Measurements from ENCODE around the gene RBM39.
"Not testable (repeated sequence)": the region's sequence is repeated elsewhere in the genome, so short reads cannot be mapped to it uniquely, and the experiment has no call there.

RBM39 gene

DNA sequence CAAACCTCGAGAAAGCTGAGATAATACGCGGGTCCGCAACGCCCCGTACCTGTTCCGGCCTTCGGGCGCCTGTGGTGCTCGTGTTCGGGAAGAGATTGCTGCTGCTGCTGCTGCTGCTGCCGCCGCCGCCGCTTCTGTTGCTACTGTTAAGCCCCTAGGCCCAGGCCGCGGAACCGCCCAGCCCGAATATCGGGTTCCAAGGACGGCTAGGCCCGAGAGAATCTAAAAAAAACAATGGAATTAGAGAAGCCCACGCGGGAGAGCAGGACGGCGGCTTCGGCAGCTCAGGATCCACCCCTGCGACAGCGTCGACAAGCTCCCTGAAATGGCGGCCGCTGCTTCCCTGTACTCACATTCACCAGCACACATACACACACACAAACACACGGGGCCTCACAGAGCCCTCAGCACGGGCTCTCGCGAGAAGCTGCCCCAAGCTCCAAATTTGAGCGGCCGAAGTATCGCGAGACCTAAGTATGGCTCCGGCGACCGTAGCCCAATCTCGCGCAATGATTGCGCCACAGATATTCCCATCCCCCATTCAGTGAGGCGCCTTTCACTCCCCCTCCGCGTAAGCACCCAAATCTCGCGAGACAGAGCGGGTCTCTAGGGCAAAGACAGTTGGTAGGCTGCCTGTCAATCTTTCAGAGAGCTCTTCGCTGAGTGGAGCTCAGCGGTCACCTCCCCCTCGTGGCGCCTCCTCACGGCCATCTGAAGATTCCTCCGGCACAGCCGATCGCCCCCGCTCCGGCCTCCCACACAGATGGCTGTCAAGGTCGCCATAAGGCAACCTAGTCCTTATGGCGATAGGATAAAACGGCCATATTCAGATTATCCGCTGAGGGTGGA, at the start of gene RBM39:
Gene RBM39, minus strand, starts transcription at position 369 of the 849 bp plus-strand sequence. CDS start 1,386 bp downstream, outside the sequence.
- DNase-seq = peak; percentile 100

DNA sequence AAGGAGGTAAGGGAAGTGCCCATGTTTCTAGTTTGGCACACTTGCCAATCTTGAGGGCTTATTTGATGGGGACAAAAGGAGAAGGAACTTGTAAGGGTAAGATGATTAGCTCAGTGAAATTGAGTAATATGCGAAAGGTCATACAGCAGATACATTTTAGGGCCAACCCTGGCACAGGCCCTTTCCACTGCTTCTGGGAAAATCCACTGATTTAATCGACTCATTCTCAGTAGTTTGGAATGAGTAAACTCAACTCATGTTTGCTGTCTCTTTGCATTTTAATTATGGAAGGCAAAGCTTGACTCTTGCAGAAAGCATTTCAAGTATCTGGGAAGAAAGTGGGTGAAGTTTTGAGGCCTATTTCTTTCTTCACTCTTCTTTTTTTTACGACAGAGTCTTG, 49.8 kb upstream of the RBM39 start:
- DNase-seq = no peak

DNA sequence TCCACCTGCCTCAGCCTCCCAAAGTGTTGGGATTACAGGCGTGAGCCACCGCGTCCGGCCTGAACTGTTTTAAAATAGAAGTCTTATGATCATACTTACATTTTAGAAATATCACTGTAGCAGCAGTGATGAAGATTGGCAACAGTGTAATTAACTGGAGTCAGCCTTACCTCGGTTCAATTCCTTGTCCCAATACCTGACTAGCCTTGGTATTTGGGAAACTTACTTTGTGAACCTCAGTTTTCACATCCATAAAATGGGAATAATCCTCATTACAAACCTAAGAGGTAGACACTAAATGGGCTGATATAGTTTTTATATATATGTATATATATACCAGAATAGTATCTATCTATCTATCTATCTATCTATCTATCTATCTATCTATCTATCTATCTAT, 49.0 kb upstream of the RBM39 start:
- DNase-seq = no peak

DNA sequence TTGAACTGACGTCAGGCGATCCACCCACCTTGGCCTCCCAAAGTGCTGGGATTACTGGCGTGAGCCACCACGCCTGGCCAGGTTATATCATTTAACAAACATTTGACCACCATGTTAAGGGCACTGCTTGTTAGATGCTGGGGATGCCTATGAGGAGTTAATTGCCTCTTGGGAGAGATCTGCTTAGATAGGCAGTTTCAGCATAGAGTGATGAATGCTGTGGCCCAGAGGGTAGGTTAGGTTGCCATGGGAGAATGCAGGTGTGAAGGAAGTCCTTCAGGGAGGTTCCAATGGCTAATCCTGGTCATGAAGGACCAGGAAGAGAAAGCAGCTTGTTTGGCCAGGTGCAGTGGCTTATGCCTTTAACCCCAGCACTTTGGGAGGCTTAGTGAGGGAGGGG, 46.7 kb upstream of the RBM39 start:
- DNase-seq = peak; percentile 47

DNA sequence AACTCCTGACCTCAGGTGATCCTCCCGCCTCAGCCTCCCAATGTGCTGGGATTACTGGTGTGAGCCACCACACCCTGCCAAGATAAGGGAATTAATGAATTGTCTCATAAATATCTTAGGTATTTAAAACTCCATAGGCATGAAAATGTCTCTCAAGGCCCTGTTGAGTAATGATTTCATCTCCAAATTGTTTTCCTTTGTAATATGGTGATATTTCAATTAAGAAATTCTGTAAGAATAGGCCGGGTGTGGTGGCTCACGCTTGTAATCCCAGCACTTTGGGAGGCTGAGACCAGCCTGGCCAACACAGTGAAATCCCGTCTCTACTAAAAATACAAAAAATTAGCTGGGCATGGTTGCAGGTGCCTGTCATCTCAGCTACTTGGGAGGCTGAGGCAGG, 43.5 kb upstream of the RBM39 start:
- not testable (repeated sequence) for DNase-seq

DNA sequence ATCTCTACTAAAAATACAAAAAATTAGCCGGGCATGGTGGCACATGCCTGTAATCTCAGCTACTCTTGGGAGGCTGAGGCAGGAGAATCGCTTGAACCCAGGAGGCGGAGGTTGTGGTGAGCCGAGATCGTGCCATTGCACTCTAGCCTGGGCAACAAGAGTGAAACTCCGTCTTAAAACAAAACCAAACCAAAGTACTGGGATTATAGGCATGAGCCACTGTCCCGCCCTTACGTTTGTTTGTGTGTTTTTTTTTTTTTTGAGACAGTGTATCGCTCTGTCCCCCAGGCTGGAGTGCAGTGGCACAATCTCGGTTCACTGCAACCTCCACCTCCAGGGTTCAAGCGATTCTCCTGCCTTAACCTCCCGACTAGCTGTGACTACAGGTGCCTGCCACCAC, 41.8 kb upstream of the RBM39 start:
- not testable (repeated sequence) for DNase-seq

DNA sequence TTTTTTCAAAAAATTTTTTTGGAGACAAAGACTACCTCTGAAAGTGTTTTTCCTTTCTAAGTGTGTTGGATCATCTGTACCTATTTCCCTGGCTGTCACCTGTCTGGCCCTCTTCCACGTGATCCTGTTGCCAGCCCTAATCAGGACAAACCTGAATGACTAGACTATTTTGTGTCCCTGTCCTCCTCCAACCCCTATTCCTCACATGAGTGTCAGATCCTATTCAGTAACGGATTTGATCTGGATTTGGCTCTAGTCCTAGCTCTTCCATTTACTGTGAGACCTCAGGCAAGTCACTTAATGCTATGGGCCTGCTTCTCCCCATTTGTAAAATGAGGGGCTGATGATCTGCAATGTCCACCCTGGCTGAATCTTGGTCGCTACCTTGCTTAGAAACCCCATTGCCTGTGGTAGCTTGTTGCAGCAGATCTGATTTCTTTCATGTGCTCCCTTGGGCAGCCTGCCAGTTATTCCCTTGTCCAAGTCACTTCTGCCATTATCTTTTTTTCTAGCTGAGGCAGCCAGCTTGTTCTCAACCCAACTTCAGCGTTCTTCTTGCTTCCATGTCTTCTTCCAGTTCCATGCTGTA, 34.5 kb upstream of the RBM39 start:
- DNase-seq = no peak

DNA sequence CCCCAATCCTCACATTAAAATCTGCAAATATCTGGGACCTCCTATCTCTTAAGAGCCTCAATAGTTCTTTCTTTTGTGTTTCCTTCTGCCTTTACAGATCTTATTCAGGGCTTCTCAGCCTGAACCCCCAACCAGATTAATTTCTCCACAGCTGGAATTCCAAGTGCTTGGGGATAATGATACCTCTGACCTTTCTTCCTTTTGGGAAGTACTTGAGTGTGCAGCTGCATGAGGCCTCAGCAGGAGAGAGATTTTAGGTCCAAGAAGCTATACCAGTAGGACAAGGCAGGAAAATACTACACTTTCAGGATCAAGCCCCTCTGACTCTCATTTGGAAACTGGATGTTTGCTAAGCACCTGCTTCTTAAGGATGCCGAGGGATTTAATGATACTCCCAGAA, 32.3 kb upstream of the RBM39 start:
- DNase-seq = no peak

DNA sequence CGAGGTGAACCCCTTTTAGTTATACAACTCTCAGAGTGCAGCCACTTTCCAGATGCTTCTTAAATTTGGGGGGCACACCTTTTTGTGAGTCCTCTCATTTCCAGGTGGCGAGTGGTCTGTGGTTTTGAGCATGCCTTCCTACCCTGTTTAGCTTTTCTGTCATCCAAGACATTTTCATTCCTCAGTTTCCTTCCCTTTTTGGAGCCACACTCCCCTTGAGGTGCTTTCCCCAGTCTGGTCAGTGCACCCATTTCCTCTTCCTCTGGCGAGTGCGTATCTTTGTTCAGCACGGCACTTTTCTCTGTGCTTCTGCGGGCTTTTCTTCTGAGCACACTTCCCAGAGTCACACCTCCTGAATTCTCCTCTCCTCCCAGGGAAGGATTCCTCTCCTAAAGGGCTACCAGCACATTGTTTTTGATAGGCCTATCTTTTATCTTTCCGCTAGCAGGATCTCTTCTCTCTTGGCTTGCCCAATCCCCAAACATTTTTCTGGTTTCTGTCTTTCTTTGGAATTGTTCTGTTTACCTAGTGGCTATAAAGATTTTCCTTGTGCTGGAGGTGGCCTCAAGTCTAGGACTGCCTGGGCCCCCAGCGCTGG, 31.2 kb upstream of the RBM39 start:
- peak; percentile 34 for DNase-seq

DNA sequence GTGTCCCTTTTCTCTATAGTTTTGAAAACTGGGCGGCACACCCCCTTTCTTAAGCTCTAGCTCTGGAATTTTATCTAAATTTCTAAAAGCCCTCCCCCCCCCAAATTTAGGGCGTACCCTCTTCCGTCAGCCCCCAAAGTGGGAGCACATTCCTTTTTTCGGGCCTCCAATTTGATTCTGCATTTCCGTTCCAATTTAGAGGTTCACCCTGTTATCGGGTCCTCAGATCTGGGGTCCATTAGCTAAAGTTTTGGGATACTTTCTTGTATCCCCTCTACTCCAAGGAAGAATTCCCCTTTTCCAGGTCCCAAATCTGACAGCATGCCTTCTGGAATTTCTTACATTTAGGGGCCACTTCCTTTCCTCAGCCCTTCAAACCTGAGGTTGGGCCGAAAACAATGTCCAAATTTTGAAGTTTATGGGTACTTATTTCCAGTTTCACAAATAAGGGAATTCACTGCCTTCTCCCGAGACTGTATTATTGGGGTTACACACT, 30.6 kb upstream of the RBM39 start:
- no peak for DNase-seq

DNA sequence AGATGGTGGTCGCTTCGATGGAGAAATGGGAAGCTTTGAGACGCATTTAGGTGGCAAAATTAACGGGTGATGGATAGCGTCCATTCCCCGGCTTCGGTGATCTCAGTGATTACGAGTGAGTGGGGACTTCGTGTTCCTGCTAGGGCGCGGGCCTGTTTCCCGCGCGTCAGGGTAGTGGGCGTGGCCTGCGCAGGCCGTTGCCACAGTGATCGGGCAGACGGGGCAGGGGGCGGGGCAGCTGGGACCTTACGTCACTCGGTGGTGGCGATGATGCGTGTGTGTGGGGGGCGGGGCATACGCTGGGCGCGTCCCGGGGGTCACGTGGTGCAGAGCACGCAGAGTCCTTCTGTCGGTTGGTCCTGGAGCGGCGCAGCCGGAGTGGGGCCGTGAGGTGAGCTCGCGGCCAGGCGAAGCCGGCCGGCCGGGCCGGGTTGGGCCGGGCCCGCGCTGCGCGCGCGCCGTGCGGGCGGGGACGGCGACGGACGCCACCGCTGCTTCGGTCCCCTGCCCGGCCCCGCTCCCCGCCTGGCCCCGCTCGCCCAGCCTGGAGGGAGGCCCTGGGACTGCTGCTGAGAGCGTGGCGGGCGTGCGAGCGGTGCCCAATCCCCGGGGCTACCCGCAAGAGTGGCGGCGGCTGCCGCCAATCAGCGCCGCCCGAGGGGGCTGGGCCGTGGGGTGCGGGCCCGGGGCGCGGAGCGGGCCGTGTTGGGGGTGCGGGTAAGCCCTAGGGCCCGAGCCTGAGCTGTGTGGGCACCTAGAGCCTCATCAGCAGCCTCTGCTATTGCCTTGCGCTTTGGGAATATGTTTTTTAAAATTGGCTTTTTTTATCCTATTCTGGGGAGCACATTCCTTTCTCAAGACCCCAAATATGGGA, 29.9 kb upstream of the RBM39 start, which contains the start of gene PHF20:
Gene PHF20, plus strand, starts transcription at position 327 of the 874 bp plus-strand sequence. CDS start 29,508 bp downstream, outside the sequence.
- DNase-seq = peak; percentile 97

DNA sequence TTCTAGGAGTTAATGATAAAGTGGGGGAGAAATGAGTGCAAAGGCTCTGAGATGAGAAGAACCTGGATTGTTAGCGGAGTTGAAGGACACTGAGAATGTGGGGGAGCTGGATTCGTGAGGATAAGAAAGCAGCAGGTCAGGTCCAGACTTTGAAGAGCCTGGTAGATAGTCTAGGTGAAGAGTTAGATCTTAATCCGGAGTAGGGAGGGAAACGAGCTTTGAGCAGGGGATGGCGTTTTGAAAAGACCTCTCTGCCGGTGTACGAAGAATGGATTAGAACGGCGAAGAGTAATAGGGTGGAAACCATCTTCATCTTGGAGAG, 29.3 kb upstream of the RBM39 start:
- DNase-seq = no peak

DNA sequence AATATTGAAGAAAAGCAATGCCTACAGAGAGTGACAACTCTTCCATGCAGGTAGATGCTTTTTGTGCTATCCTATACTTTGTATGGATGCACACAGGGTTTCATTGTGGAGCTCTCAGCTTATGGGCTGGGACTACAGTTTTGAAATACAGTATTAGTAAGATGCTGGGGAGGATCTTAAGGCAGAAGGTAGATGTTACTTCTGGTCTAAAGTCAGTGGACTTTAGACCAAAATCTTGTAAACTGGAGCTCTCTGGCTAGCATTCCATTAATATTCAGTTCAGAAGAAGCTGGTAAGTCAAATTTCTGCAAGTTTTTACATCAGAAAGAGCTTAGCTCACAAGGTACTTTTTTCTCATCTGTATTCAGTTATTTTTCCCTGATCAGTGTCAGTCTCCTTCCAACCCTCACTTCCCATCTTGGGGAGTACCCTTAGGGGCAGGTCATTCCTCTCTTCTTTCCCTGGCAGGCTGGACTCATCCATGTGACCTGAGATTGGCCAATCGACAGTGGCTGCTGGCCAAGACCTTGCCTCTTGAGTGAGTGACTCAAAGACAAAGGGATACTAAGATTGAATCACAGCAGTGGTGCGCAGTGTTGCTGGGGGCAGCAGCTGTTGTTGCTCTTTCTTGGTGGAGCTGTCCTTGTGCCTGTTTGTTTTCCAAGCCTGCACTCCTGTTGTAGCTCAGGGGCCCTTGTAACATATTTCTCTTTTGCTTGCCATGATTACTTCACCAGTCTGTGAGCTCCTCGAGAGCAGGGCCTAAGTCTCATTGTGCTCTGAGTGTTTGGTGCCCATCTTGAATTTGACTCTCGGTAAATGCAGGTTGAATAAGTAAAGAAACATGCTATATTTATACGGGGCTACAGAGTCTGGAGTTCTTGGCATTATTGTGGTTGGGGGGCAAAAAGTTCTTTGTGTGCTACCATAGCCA, 26.9 kb upstream of the RBM39 start:
- DNase-seq = peak; percentile 30

DNA sequence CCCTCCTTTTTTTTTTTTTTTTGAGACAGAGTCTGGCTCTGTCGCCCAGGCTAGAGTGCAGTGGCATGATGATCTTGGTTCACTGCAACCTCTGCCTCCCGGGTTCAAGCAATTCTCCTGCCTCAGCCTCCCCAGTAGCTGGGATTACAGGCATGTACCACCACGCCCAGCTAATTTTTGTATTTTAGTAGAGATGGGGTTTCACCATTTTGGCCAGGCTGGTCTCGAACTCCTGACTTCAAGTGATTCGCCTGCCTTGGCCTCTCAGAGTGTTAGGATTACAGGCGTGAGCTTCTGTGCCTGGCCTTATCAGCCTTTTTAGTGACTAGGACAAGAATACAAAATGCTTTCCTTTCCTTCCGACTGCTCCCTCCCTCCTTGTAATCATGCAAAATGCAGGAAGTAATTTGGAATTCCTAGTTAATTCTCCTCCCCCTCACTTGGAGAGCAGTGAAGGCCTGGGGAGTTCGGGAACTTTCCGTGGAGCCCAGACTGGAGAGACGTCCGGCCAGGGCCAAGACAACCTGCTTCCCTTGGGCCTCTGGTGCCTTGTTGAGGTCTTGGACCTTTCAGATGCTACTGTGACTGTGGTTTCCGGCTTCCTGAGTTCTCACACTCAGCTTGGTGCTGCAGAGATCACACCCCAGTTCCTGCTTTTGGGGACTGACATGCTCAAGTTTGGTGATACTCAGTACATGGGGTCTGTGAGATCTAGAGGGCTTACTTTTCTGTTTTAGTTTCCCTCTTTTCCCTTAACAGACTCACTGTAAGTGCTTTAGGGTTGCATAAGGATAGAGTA, 25.8 kb upstream of the RBM39 start:
- peak; percentile 76 for DNase-seq

DNA sequence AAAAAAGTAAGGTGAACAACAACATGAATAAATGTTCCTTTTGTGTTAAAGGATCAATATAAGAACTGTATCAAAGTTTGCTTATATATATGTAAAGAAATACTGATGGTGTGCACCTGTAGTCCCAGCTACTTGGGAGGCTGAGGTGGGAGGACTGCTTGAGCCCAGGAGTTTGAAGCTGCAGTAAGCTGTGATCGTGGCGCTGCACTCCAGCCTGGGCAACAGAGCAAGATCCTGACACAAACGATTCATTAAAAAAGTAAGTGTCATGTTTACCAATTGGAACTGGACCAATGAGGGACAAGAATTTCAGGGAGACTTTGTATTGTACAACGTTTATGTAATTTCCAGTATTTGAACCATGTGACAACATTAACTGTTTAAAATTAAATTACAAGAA, 24.8 kb upstream of the RBM39 start:
- DNase-seq = no peak

DNA sequence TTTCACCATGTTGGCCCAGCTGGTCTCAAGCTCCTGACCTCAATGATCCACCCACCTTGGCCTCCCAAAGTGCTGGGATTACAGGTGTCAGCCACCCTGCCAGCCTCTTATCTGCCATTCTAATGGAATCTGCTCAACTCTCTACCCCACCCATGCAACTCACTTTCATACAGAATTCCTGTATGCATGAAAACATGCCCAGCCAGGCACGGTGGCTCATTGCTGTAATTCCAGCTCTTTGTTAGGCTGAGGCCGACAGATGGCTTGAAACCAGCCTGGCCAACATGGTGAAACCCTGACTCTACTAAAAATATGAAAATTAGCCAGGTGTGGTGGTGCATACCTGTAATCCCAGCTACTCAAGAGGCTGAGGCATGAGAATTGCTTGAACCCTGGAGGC, 22.9 kb upstream of the RBM39 start:
- not testable (repeated sequence) for DNase-seq

DNA sequence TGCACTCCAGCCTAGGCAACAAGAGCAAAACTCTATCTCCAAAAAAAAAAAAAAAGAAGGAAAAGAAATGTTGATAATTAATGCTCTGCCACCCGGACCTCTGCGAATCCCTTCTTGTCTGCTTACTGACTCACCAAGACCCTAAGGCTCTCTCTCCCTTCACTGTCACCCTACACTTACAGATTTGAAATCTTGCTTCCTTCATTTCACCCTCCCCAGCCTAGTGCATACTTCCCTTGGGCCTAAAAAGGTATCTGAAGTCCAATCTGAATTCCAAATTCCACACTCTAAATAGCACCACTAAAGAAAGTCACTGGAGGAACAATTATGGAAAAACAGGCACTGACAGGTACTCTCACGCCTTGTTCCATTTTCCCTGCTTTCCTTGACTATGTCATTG, 20.4 kb upstream of the RBM39 start:
- DNase-seq = no peak

DNA sequence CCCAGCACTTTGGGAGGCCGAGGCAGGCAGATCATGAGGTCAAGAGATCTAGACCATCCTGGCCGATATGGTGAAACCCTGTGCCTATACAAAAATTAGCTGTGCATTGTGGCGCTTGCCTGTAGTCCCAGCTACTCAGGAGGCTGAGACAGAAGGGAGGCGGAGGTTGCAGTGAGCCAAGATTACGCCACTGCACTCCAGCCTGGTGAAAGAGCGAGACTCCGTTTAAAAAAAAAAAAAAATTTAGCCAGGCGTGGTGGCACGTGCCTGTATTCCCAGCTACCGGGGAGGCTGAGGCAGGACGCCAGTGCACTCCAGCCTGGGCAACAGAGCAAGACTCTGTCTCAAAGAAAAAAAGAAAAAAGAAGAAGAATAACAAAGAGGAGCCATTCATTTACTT, 19.5 kb upstream of the RBM39 start:
- not testable (repeated sequence) for DNase-seq

DNA sequence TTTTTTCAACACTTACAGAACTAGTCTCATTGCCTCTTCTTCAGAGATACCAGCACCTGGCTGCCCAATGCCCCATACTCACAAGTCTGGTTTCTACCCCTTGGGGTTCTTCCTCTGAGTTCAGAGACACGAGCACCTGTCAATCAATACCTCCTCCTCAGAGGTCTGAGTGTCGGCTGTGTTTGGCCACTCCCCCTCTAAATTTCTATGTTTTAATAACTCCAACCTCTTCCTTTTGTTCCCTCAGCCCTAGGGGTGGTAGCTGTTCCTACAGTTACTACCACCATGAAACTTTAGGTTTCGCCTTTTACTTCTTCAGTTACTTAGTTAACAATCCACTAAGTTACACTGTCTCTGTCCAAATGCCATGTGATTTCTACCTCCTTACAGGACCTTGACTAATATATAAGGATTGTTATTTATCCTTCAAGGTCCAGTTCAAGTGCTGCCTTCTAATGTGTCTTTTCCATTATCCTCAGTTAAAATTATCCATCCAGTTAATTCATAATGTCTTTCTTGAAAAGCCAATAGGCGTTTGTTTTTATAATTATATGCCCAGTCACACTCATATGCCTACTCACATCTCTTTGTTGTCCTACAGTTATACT, 15.1 kb upstream of the RBM39 start:
- DNase-seq = peak; percentile 22

DNA sequence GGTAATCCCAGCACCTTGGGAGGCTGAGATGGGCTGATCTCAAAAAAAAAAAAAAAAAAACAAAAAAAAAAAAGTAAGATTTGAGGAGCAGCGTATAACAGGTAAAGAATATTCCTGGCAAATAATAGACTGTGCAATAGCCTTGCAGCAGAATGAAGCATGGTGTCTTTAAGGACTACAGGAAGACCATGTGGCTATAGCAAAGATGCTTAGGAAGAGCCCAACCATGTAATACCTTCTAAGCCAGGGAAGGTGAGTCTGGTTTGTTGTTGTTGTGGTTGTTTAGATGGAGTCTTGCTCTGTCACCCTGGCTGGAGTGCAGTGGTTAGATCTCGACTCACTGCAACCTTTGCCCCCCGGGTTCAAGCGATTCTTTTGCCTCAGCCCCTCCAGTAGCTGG, 14.3 kb upstream of the RBM39 start:
- DNase-seq = no peak
